Smooth muscle cell of the brain vasculature (primary cell): ENCODE measurements around the gene C16orf74.

ENCODE experiments used
- DNase-seq: peaks from one replicate; pipeline ENCODE4 v3.0.0-alpha.2; 2012; ENCODE audit warnings: low read depth, low spot score

C16orf74 gene

DNA sequence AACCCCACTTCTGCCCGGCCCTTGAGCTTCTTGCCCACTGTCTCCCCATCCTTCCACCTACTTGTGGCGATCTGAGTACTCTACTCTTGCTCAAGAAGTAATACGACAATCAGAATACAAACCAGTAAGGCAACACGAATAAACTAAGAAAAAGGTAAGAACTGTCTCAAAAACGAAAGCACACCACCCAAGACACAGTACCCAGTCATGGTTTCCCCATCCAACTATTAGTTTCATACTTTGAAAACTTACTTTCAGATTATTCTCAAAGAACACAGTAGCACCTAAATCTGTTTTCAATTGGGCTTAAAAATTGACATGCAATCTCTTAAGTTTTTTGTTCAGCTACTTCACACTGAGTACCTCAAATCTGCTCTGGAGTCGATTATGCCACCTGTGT is 76.1 kb downstream of the C16orf74 start:
- no peak for DNase-seq

GRCh38 chr16:85674418-85674755 is 76.5 kb downstream of the C16orf74 start:
- no peak for DNase-seq

GRCh38 chr16:85673529-85674417 is 77.1 kb downstream of the C16orf74 start:
- DNase-seq, result no peak

DNA sequence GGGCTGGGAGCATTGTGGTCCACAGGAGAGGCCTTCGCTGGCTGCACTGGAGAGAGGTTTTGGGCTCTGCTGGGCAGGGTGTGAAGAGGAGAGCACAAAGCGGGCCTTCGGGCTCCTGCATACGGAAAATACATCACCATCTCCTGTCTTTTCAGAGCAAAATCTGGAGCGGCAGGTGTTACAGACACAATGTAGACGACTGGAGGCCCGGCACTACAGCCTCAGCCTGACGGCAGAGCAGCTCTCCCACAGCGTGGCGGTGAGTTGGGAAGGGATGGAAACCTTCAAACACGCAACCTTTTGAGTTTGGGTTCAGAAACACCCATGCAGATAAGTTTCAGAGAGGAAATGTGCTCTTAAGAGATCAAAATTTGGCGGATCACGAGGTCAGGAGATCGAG is 80.1 kb downstream of the C16orf74 start:
- DNase-seq, result no peak

GRCh38 chr16:85668676-85669424 is 82.0 kb downstream of the C16orf74 start:
- DNase-seq, result no peak

DNA sequence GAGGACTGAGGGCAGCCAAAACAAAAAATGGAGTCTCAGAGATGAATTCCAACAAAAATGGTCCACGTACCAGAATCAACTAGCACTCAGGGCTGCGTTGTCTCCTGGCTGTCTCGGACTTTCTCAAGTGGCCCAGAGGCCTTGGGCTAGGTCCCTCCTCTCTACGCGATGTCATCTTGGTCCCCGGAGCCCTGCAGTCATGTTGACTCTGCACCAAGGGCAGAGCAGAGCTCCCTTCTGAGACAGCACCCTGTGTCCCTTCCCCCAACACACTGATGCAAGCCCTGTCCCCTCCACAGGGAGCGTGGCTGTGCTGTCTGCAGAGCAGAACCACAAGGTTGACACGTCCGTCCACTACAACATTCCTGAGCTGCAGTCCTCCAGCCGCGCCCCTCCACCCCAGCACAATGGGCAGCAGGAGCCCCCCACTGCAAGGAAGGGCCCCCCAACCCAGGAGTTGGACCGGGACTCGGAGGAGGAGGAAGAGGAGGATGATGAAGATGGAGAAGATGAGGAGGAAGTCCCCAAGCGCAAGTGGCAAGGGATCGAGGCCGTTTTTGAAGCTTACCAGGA is 83.0 kb downstream of the C16orf74 start:
- no peak for DNase-seq

DNA sequence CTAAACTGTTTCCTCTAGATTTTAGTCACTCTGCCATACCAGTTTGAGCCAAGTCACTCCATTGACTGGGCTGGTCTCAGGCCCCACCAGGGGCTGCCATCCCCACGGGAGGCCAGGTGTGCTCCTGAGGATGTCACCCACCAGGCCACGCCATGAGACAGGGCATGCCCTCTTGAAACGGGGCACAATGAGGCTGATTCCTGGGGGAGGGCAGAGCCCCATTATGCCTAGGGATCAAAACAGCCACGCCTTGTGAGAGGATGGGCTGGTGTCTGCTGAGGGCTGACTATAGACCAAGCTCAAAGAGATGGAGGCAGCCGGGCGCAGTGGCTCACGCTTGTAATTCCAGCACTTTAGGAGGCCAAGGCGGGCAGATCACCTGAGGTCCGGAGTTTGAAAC is 83.6 kb downstream of the C16orf74 start:
- DNase-seq, result no peak

DNA sequence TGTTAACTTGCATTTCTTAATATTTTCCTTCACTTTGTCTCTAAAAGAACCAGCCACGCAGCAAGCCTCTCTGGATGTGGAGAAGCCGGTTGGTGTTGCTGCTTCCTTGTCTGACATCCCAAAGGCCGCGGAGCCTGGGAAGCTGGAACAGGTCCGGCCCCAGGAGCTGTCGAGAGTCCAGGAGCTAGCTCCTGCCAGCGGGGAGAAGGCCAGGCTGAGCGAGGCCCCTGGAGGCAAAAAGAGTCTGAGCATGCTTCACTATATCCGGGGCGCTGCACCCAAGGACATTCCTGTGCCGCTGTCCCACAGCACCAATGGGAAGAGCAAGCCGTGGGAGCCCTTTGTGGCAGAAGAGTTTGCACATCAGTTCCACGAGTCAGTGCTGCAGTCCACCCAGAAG is 85.0 kb downstream of the C16orf74 start:
- DNase-seq, result no peak

- DNase-seq, result no peak
Measured at GRCh38 chr16:85665373-85665740, 85.5 kb downstream of the C16orf74 start.

DNA sequence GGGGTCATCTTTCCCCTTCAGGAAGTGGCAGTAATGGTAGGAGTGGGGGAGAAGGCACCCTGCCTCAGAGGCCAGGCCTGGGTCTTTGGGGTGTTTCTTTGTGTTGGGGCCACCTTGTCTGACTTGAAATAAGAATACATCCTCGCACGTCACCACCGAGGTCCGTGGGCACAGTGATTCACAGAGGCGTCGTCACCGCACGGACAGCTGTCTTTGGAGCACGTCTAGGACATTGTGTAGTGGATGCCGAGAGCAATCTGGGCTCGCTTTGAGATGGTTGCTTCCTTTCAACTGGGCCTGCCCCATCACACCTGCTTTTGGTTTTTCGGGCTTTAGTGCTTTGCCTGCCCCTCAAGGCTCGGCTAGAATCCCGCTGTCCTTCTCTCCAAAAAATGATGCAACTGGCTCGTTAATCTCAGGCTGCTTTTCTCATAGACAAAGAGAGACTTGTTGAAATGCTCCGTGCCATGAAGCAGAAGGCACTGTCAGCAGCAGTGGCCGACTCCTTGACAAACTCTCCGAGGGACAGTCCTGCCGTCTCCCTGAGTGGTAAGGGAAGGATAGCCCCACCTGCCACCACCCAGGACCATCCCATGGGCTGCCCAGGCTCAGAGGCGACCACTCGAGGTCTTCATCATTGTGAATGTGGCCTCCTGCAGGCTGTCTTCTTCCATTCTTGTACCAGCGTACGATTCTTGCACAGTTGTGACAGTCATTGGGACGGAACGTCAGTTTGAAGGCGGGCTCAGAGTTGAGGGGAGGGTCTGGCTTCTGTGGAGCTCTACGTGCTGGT is 86.1 kb downstream of the C16orf74 start:
- DNase-seq, result no peak

- no peak for DNase-seq
Measured at GRCh38 chr16:85663891-85664321, 87.0 kb downstream of the C16orf74 start.

GRCh38 chr16:85662976-85663830 is 87.7 kb downstream of the C16orf74 start:
- no peak for DNase-seq

GRCh38 chr16:85662482-85662812 is 88.4 kb downstream of the C16orf74 start:
- DNase-seq, result no peak

DNA sequence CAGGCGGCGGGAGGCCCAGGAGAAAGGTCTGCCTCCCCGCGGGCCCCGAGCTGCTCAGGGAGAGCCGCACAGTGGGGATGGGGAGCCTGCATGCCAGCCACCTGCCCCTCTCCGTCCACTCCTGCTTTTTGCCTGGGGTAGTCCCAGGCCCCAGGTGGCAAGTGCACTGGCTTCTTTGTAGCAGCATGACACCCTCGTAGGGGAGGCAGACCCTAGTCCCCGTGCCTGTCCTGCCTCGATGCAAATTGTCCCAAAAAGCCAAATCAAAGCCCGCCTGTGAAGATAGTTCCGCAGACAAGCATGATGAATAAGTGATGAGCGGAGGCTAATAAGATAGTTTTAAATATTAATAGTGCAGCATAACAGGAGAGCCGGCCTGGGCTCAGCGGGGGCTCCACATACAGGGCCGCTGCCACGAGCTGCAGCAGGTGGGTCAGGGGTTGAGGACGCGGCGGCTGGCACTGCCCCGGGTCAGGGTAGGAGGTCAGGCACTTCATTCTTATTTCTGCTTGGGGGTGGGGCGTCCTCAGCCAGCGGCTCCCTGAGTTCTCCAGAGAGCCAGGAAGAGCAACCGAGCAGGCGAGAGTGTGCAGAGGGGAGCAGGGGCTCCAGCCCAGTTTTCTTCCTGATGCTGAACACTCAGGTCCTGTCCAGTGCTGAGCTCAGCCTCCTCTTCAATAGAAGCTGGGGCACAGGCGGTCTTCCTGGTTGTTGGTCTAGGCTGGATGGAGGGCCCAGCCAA is 89.0 kb downstream of the C16orf74 start:
- no peak for DNase-seq

GRCh38 chr16:85660843-85661739 is 89.8 kb downstream of the C16orf74 start:
- DNase-seq, result no peak

DNA sequence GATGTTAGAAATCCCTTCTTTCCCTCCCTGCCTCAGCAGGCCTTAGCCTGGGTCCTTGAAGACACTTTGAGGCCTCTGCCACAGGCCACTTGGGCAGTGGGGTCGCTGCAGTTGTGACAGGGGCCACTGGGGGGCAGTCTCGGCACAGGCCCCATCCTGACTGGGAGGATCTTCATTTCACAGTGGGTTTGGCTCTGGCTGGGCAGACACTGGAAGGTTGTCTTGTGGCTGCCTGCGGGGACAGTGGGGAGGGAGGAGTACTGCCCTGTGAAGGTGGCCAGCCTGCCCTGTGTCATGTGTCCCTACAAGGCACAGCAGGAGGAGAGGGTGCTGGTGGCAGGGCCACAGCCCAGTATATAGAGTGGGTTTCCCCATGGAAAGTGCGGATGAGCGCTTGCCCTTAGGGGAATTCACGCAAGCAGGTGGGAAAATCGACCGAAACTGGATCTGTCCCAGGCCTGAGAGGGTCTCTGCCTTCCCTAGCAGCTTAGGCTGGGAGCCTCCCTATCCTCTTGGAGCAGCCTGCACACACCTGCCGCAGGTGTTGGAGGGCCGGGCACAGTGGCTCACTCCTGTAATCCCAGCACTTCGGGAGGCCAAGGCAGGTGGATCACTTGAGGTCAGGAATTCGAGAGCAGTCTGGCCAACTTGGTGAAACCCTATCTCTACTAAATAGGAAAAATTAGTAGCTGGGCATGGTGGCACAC is 90.9 kb downstream of the C16orf74 start:
- peak; percentile 18 for DNase-seq

GRCh38 chr16:85659336-85659735 is 91.6 kb downstream of the C16orf74 start:
- DNase-seq, result no peak

- DNase-seq, result no peak
Measured at GRCh38 chr16:85658504-85659326, 92.2 kb downstream of the C16orf74 start.
